Astrocyte (in vitro differentiated cells and primary cell): ENCODE data around the gene RTP1. TPM values are rescaled to one million over a fixed set of nuclear protein-coding genes. Genes with fewer than 3 reads are reported as not detected.
A peak's percentile ranks its signal among the peaks of the same experiment; 100 is the strongest.

Source experiments
- DNase-seq: peaks from one replicate; pipeline ENCODE4 v3.0.0-alpha.2; 2010; ENCODE audit warnings: low read depth
- FAIRE-seq: peaks from 2 replicates; lab custom pipeline; 2011; peaks lifted over from hg19 to GRCh38; lab: Jason Lieb, UNC
- H2AFZ ChIP-seq: 2 replicates; pipeline ENCODE4 v1.6.0; 2012; ENCODE audit warnings: low read depth, low read length, inconsistent platforms
- H3K27ac ChIP-seq: 2 replicates; pipeline ENCODE4 v1.5.1; 2011; ENCODE audit warnings: low read depth, low read length, inconsistent platforms
- H3K27me3 ChIP-seq: 2 replicates; pipeline ENCODE4 v1.6.0; 2011; ENCODE audit warnings: low read length, inconsistent platforms; ENCODE audit not compliant: insufficient read depth
- H3K36me3 ChIP-seq: 2 replicates; pipeline ENCODE4 v1.5.1; 2011; ENCODE audit warnings: low read length, inconsistent platforms; ENCODE audit not compliant: insufficient read depth
- H3K4me1 ChIP-seq: 2 replicates; pipeline ENCODE4 v1.5.1; 2011; ENCODE audit warnings: low read length, inconsistent platforms; ENCODE audit not compliant: insufficient read depth
- H3K4me2 ChIP-seq: 2 replicates; pipeline ENCODE4 v1.6.0; 2012; ENCODE audit warnings: low read length, inconsistent platforms
- H3K4me3 ChIP-seq: 2 replicates; pipeline ENCODE4 v1.5.1; 2011; ENCODE audit warnings: low read depth, mild to moderate bottlenecking, low read length, inconsistent platforms; ENCODE audit not compliant: insufficient read depth
- H3K79me2 ChIP-seq: 2 replicates; pipeline ENCODE4 v1.6.0; 2012; ENCODE audit warnings: mild to moderate bottlenecking, low read length, inconsistent platforms; ENCODE audit not compliant: insufficient read depth
- H3K9ac ChIP-seq: 2 replicates; pipeline ENCODE4 v1.6.0; 2012; ENCODE audit warnings: mild to moderate bottlenecking, low read length, inconsistent platforms
- H3K9me3 ChIP-seq: 2 replicates; pipeline ENCODE4 v1.5.1; 2012; ENCODE audit warnings: low read depth, mild to moderate bottlenecking, low read length, inconsistent platforms; ENCODE audit not compliant: insufficient read depth
- H4K20me1 ChIP-seq: 2 replicates; pipeline ENCODE4 v1.6.0; 2012; ENCODE audit warnings: low read length, inconsistent platforms; ENCODE audit not compliant: insufficient read depth
- H3K27ac Mint-ChIP-seq: one replicate; pipeline ENCODE4 v1.8.0; 2021; ENCODE audit warnings: mild to moderate bottlenecking, mixed read lengths; ENCODE audit not compliant: unreplicated experiment
- H3K27me3 Mint-ChIP-seq: one replicate; pipeline ENCODE4 v1.8.0; 2021; ENCODE audit warnings: low read depth, mixed read lengths; ENCODE audit not compliant: unreplicated experiment
- H3K36me3 Mint-ChIP-seq: one replicate; pipeline ENCODE4 v1.8.0; 2021; ENCODE audit warnings: low read depth, mixed read lengths; ENCODE audit not compliant: unreplicated experiment
- H3K4me1 Mint-ChIP-seq: one replicate; pipeline ENCODE4 v1.8.0; 2021; ENCODE audit warnings: low read depth, mixed read lengths; ENCODE audit not compliant: unreplicated experiment
- H3K4me3 Mint-ChIP-seq: one replicate; pipeline ENCODE4 v1.8.0; 2021; ENCODE audit warnings: mild to moderate bottlenecking, moderate library complexity, mixed read lengths; ENCODE audit not compliant: unreplicated experiment
- H3K9me3 Mint-ChIP-seq: one replicate; pipeline ENCODE4 v1.8.0; 2021; ENCODE audit warnings: mild to moderate bottlenecking, mixed read lengths; ENCODE audit not compliant: unreplicated experiment
- EZH2 ChIP-seq: IDR thresholded peaks from 2 replicates; pipeline ENCODE4 v1.6.1; 2012; ENCODE audit warnings: mild to moderate bottlenecking, low read length, inconsistent platforms; ENCODE audit not compliant: insufficient read depth
- total RNA-seq: library from RNA; stranded (reverse); gene quantifications from 2 replicates; pipeline ENCODE4 v1.2.1, GENCODE V29; 2021
- TF ChIP-seq, protein P1 (sequence below): IDR thresholded peaks from 2 replicates; pipeline ENCODE4 v1.5.1; 2011; ENCODE audit warnings: low read depth, mild to moderate bottlenecking, inconsistent platforms, low read length, moderate library complexity; ENCODE audit not compliant: insufficient read depth

RTP1 gene
- total RNA-seq, 1 donor from 2014 or later, result not detected

DNA sequence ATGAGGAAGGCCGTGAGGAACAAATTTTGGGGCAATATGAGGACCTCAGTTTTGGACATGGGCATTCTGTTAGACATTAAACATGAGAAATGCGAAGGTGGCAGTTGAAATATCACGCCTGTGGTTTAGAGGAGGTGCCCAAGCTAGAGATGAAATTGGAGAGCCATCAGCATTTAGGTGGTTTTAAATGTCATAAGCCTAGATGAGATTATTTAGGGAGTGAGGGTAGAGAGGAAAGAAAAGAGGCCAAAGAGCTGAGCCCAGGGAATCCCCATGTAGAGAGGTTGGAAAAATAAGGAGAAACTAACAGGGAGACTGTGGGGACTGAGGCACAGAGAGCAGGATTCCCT is 14.9 kb downstream of the RTP1 start:
- Mint-ChIP-seq H3K27me3 (peaks cover 5% of the 10 kb centered on the region), H3K4me3 (no peak overlapping the region), H3K9me3 (peaks cover 9% of the 10 kb centered on the region), H3K27ac (no peak overlapping the region), H3K4me1 (peaks cover 9% of the 10 kb centered on the region), H3K36me3 (no peaks in the 10 kb centered on the region)
- peaks cover 6% of the 10 kb centered on the region for H3K27me3 ChIP-seq
- H3K27ac ChIP-seq, result no peak overlapping the region
- no peak overlapping the region for H3K4me3 ChIP-seq
- H2AFZ ChIP-seq, result no peak overlapping the region
- no peaks in the 10 kb centered on the region for H3K36me3 ChIP-seq
- H3K79me2 ChIP-seq, result no peaks in the 10 kb centered on the region
- no peak for TF ChIP-seq EZH2
- TF ChIP-seq, protein P1, sequence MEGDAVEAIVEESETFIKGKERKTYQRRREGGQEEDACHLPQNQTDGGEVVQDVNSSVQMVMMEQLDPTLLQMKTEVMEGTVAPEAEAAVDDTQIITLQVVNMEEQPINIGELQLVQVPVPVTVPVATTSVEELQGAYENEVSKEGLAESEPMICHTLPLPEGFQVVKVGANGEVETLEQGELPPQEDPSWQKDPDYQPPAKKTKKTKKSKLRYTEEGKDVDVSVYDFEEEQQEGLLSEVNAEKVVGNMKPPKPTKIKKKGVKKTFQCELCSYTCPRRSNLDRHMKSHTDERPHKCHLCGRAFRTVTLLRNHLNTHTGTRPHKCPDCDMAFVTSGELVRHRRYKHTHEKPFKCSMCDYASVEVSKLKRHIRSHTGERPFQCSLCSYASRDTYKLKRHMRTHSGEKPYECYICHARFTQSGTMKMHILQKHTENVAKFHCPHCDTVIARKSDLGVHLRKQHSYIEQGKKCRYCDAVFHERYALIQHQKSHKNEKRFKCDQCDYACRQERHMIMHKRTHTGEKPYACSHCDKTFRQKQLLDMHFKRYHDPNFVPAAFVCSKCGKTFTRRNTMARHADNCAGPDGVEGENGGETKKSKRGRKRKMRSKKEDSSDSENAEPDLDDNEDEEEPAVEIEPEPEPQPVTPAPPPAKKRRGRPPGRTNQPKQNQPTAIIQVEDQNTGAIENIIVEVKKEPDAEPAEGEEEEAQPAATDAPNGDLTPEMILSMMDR, result no peak
- H3K9me3 ChIP-seq, result peaks cover under 1% of the 10 kb centered on the region
- H3K4me1 ChIP-seq, result peaks cover 19% of the 10 kb centered on the region
- FAIRE-seq, result no peak
- no peak overlapping the region for H3K9ac ChIP-seq
- no peaks in the 10 kb centered on the region for H4K20me1 ChIP-seq
- no peak overlapping the region for H3K4me2 ChIP-seq
- no peak for DNase-seq

DNA sequence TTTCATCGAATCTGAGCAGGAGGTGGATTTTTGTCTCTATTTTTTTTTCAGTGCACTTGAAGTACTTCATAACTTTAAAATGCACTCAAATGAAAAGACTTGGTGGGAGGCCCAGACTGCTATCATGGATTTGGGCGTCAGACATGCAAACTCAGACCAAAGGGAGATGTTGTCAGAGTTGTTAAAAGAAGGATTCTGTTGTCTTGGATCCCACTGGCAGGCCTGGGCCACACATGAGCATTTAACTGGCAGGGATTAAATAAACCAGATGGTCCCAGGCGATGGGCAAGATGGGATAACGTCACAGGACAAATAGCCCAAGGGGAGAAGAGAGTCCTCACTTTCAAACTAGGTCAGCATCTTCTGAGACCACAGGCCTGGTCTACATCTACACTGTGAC is 15.4 kb downstream of the RTP1 start:
- Mint-ChIP-seq H3K36me3 (no peaks in the 10 kb centered on the region), H3K27ac (no peak overlapping the region), H3K4me1 (peaks cover 9% of the 10 kb centered on the region), H3K4me3 (no peak overlapping the region), H3K9me3 (peaks cover 7% of the 10 kb centered on the region), H3K27me3 (peaks cover 7% of the 10 kb centered on the region)
- Histone ChIP-seq H3K36me3 (no peaks in the 10 kb centered on the region), H3K27ac (no peak overlapping the region), H4K20me1 (no peaks in the 10 kb centered on the region), H3K4me3 (no peak overlapping the region), H3K27me3 (peaks cover 6% of the 10 kb centered on the region), H3K9ac (no peak overlapping the region), H3K4me2 (no peak overlapping the region), H3K4me1 (peaks cover 19% of the 10 kb centered on the region), H3K79me2 (no peaks in the 10 kb centered on the region), H2AFZ (no peak overlapping the region), H3K9me3 (no peaks in the 10 kb centered on the region)
- no peak for FAIRE-seq
- peak; percentile 59 for DNase-seq
- TF ChIP-seq EZH2, result no peak
- TF ChIP-seq, protein P1, result no peak

DNA sequence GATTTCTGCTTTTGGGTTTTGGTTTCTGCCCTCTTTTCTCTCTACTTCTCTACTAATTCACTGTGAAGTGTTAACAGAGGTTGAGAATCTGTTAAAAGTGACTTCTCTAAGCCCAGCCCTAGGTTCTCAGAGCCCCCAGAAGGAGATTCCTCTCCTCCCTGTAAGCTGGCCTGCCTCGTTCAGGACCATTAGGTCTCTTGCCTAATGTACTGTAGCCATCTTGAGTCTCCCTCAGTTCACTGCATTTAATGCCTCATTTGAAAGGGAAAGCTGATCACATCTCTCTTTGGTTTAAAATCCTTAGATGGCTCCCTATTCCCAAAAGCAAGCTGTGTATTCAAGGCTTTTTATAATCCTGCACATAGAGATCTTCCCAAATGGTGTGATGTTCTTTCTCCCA is 16.3 kb downstream of the RTP1 start:
- H3K4me3 Mint-ChIP-seq, result no peak overlapping the region
- DNase-seq (no peak), FAIRE-seq (no peak)
- peaks cover 8% of the 10 kb centered on the region for H3K27me3 Mint-ChIP-seq
- H3K4me1 Mint-ChIP-seq, result peaks cover 6% of the 10 kb centered on the region
- no peak overlapping the region for H3K27ac ChIP-seq
- no peaks in the 10 kb centered on the region for H3K9me3 ChIP-seq
- H3K9ac ChIP-seq, result no peak overlapping the region
- no peak for TF ChIP-seq EZH2
- TF ChIP-seq, protein P1, result no peak
- no peak overlapping the region for H3K4me2 ChIP-seq
- H3K4me1 ChIP-seq, result peaks cover 15% of the 10 kb centered on the region
- H3K4me3 ChIP-seq, result no peak overlapping the region
- no peaks in the 10 kb centered on the region for H4K20me1 ChIP-seq
- H3K27me3 ChIP-seq, result peaks cover 11% of the 10 kb centered on the region
- no peaks in the 10 kb centered on the region for H3K36me3 ChIP-seq
- H3K79me2 ChIP-seq, result no peaks in the 10 kb centered on the region
- H3K36me3 Mint-ChIP-seq, result no peaks in the 10 kb centered on the region
- no peak overlapping the region for H2AFZ ChIP-seq
- peaks cover 5% of the 10 kb centered on the region for H3K9me3 Mint-ChIP-seq
- H3K27ac Mint-ChIP-seq, result no peak overlapping the region
